T-cell (primary cell): ENCODE data around the gene STYK1. TPM values are rescaled to one million over a fixed set of nuclear protein-coding genes. Genes with fewer than 3 reads are reported as not detected.

Source experiments
- ATAC-seq, 4 experiments: fragments of 200-7000 bp in 3 of 4; fragments of 150-1000 bp in 1 of 4; cut with Tn5 transposase; replicated peaks in 1 of 4; 1 replicate in 3 of 4; 2 replicates in 1 of 4; pipeline ENCODE4 v1.10.0; 2021; ENCODE audit warnings: moderate library complexity in 3 of 4, mild to moderate bottlenecking in 2 of 4, moderate number of reproducible peaks in 1 of 4
- CTCF ChIA-PET, 2 donors: fragments of 300-600 bp; sonication (Branson Sonifier 250); formaldehyde crosslinking; loops; one replicate each; lab custom pipeline; 2022; ENCODE audit warnings: antibody characterized with exemption in 2 of 2; lab: Charles Lee
- POLR2A ChIA-PET, 2 donors: fragments of 300-600 bp; sonication (Branson Sonifier 250); formaldehyde crosslinking; loops; one replicate each; lab custom pipeline; 2022; ENCODE audit warnings: antibody characterized with exemption in 2 of 2; lab: Charles Lee
- DNase-seq, 35 experiments: peaks; one replicate each; pipeline versions ENCODE4 v3.0.0 to v3.0.0-alpha.2; 2013 to 2023
- H3K27ac ChIP-seq: one replicate; pipeline ENCODE4 v1.5.1; 2013; ENCODE audit warnings: low read length
- H3K27me3 ChIP-seq, 2 experiments: replicated peaks in 1 of 2; 1 replicate in 1 of 2; 2 replicates in 1 of 2; pipeline versions ENCODE4 v1.6.1 to v1.7.0; 2013; ENCODE audit warnings: low read length in 1 of 2, mixed read lengths in 1 of 2; ENCODE audit not compliant: control insufficient read depth in 2 of 2, insufficient read depth in 2 of 2; ENCODE audit errors: extremely low read depth in 1 of 2
- H3K36me3 ChIP-seq, 2 donors: 1 replicate in 1 of 2; 2 replicates in 1 of 2; pipeline versions ENCODE4 v1.6.1 to v1.7.0; 2013; ENCODE audit warnings: low read length in 1 of 2; ENCODE audit not compliant: control insufficient read depth in 2 of 2, insufficient read depth in 1 of 2; ENCODE audit errors: extremely low read depth in 1 of 2
- H3K4me1 ChIP-seq, 2 experiments: 1 replicate in 1 of 2; 2 replicates in 1 of 2; pipeline versions ENCODE4 v1.6.1 to v1.7.0; 2013; ENCODE audit warnings: low read length in 2 of 2, mixed read lengths in 1 of 2; ENCODE audit not compliant: insufficient read depth in 2 of 2, control insufficient read depth in 1 of 2; ENCODE audit errors: extremely low read depth in 1 of 2
- H3K4me3 ChIP-seq, 2 donors: 1 replicate in 1 of 2; 2 replicates in 1 of 2; pipeline versions ENCODE4 v1.5.1 to v1.7.0; 2013; ENCODE audit warnings: mild to moderate bottlenecking in 2 of 2, low read length in 1 of 2, moderate library complexity in 1 of 2; ENCODE audit not compliant: control insufficient read depth in 1 of 2; ENCODE audit errors: extremely low read depth in 1 of 2
- H3K9me3 ChIP-seq: 2 replicates; pipeline ENCODE4 v1.7.0; 2013
- H3K27ac Mint-ChIP-seq, 2 donors: one replicate each; pipeline ENCODE4 v1.8.0; 2020 to 2021; ENCODE audit warnings: mild to moderate bottlenecking in 2 of 2, mixed read lengths in 2 of 2
- H3K27me3 Mint-ChIP-seq, 2 donors: one replicate each; pipeline ENCODE4 v1.8.0; 2021 to 2022; ENCODE audit warnings: mixed read lengths in 2 of 2
- H3K36me3 Mint-ChIP-seq: one replicate; pipeline ENCODE4 v1.8.0; 2021; ENCODE audit warnings: mixed read lengths
- H3K4me1 Mint-ChIP-seq, 3 donors: one replicate each; pipeline ENCODE4 v1.8.0; 2020 to 2022; ENCODE audit warnings: mixed read lengths in 3 of 3, mild to moderate bottlenecking in 1 of 3
- H3K4me3 Mint-ChIP-seq, 3 donors: one replicate each; pipeline ENCODE4 v1.8.0; 2020 to 2022; ENCODE audit warnings: mild to moderate bottlenecking in 3 of 3, mixed read lengths in 3 of 3, moderate library complexity in 3 of 3
- H3K9me3 Mint-ChIP-seq, 3 donors: one replicate each; pipeline ENCODE4 v1.8.0; 2020 to 2022; ENCODE audit warnings: mixed read lengths in 3 of 3
- WGBS: methylation state at CpG from one replicate; pipeline ENCODE4 v1.1.5; 2013; ENCODE audit warnings: missing lambda C conversion rate; ENCODE audit not compliant: insufficient coverage; 5-methylcytosine and 5-hydroxymethylcytosine counted together
- total RNA-seq, 35 experiments: library from RNA in 6 of 35; stranded (reverse) in 6 of 35; fragments of 120-200 nt in 1 of 35; gene quantifications; one replicate each; pipeline versions ENCODE4 v1.2.1 to v1.2.4 and lab custom pipeline; 2013 to 2026

The STYK1 gene, protein sequence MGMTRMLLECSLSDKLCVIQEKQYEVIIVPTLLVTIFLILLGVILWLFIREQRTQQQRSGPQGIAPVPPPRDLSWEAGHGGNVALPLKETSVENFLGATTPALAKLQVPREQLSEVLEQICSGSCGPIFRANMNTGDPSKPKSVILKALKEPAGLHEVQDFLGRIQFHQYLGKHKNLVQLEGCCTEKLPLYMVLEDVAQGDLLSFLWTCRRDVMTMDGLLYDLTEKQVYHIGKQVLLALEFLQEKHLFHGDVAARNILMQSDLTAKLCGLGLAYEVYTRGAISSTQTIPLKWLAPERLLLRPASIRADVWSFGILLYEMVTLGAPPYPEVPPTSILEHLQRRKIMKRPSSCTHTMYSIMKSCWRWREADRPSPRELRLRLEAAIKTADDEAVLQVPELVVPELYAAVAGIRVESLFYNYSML
- total RNA-seq (1 to 10 TPM in 1 of 5 donors, under 1 TPM in 4; 0.20 to 1.8 (median 0.39) TPM), total RNA-seq (lab: John Stamatoyannopoulos, UW) (0.05 to 3.2 (median 0.84) reads per million in 29 experiments)
- 1.7 TPM for total RNA-seq (2013)

DNA sequence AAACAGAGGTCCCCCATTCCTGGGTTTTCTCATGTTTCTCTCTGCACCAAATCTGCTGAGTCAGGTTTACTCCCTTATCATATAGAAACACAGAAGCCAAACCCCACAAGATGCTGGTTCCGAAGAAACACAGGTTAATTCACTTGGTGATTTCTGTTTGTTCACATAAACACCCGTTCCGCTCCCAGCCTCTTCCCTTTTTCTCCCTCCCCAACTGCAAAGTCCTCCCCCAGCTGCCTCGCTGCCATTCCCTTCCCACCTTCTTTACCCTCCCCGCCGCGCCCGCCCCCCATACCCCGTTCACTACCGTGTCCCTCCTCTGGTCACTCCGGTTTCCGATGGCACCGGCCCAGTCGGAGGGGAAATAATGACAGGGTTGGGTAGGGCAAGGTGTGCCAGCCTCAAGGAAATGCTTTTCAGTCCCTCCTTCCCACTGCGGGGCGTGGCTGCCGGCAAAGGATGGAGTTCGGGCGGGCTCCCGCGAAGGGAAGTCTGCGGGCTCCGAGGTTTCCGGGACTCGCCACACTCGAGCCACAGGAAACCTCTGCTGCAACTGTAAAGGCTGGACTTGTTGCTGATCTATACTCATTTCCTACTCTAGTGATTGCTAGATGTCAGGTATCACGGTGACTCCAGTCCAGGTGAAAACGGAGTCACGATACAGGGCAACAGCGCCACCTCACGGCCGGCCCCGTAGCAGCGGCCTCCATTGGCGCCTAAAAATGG is at the start of gene STYK1:
Gene STYK1, minus strand, starts transcription at position 394 of the 726 bp plus-strand sequence. CDS start 39,434 bp downstream, outside the sequence.
- no peaks in the 10 kb centered on the region for H3K9me3 Mint-ChIP-seq
- Histone ChIP-seq H3K4me1 (peaks cover 11 to 20% of the 10 kb centered on the region in 2 experiments), H3K27ac (peak within 1 kb of the TSS; percentile 55), H3K4me3 (peak within 1 kb of the TSS; percentile 39 to 42), H3K9me3 (no peaks in the 10 kb centered on the region), H3K27me3 (peaks cover 0 to 8% of the 10 kb centered on the region in 2 experiments), H3K36me3 (no peaks in the 10 kb centered on the region)
- ChIA-PET CTCF (interaction anchor here (0.5 to 1.0 kb wide), 3 partner anchors 12 to 931 kb away, joined by 4 to 6 read pairs (median 4); no protein-coding TSS in a partner anchor), POLR2A (no interaction called here)
- H3K4me1 Mint-ChIP-seq, result peaks cover 25 to 39% (median 38%) of the 10 kb centered on the region in 3 donors
- H3K27me3 Mint-ChIP-seq, result peaks cover 22 to 24% of the 10 kb centered on the region in 2 donors
- WGBS, result 2% methylated on average over 25 of the region's 35 CpGs
- peak within 1 kb of the TSS; percentile 74 to 80 (median 75) for H3K4me3 Mint-ChIP-seq
- peak; percentile 74 to 83 (median 76) for ATAC-seq
- H3K27ac Mint-ChIP-seq, result peak within 1 kb of the TSS; percentile 60 to 70
- DNase-seq, result peak; percentile 32 to 87 (median 66)
- no peaks in the 10 kb centered on the region for H3K36me3 Mint-ChIP-seq

GRCh38 chr12:10722905-10723746 is 49.3 kb upstream of the STYK1 start, which contains the start of gene YBX3:
YBX3 (minus strand) TSS chr12:10723323; CDS start chr12:10723111, 212 bp downstream.
- Mint-ChIP-seq H3K9me3 (no peaks in the 10 kb centered on the region), H3K4me3 (peak within 1 kb of the TSS; percentile 88 to 90 (median 88)), H3K27ac (peak within 1 kb of the TSS; percentile 63 to 80), H3K4me1 (peaks cover 24 to 30% (median 27%) of the 10 kb centered on the region in 3 donors), H3K27me3 (peaks cover 27 to 56% of the 10 kb centered on the region in 2 donors), H3K36me3 (no peaks in the 10 kb centered on the region)
- Histone ChIP-seq H3K4me3 (peak within 1 kb of the TSS; percentile 66 to 91), H3K36me3 (no peaks in the 10 kb centered on the region), H3K9me3 (no peaks in the 10 kb centered on the region), H3K27me3 (peaks cover 0 to 15% of the 10 kb centered on the region in 2 experiments), H3K27ac (peak within 1 kb of the TSS; percentile 80), H3K4me1 (peaks cover 13 to 18% of the 10 kb centered on the region in 2 experiments)
- WGBS, result under 1% methylated on average over 71 of the region's 95 CpGs
- peak in 29 of 35 experiments; percentile 6 to 55 (median 28) for DNase-seq
- POLR2A ChIA-PET, result no interaction called here
- ATAC-seq, result peak; percentile 30 to 54 (median 53)
- CTCF ChIA-PET, result interaction anchor here in 1 of 2 donors (1.8 kb wide), 1 partner anchor 27 kb away, joined by 8 read pairs; no protein-coding TSS in a partner anchor

DNA sequence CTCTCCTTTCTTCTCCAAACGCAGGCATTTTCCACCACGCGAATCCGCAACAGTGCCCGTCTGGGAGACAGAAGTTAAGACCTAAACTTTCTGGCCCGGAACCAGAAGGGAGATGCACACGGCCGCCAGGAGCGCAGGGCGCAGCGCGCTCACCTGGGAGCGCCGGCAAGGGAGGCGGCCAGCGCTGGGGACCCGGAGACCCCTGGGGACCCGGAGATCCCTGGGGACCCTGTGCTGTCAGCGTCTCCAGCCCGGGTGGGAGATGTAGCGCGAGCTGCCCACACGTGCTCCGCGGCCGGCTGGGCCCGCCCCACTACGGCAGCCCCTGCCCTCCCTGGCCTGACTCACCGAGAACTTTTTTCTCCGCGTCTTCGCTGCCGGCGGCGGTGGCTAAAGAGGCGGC is 48.7 kb upstream of the STYK1 start:
- H3K4me3 Mint-ChIP-seq, result peak overlapping the region; percentile 88 to 90 (median 88)
- no peaks in the 10 kb centered on the region for H3K9me3 Mint-ChIP-seq
- ChIA-PET CTCF (no interaction called here), POLR2A (interaction anchor here in 1 of 2 donors (0.7 kb wide), 1 partner anchor 108 kb away, joined by 4 read pairs; no protein-coding TSS in a partner anchor)
- H3K27ac Mint-ChIP-seq, result peak overlapping the region; percentile 63 to 80
- Histone ChIP-seq H3K27ac (peak overlapping the region; percentile 80), H3K9me3 (no peaks in the 10 kb centered on the region), H3K4me1 (peaks cover 13 to 18% of the 10 kb centered on the region in 2 experiments), H3K4me3 (peak overlapping the region; percentile 66 to 91), H3K36me3 (no peaks in the 10 kb centered on the region), H3K27me3 (peaks cover 0 to 11% of the 10 kb centered on the region in 2 experiments)
- no peaks in the 10 kb centered on the region for H3K36me3 Mint-ChIP-seq
- WGBS, result under 1% methylated on average over 36 of the region's 36 CpGs
- peaks cover 24 to 30% (median 27%) of the 10 kb centered on the region in 3 donors for H3K4me1 Mint-ChIP-seq
- ATAC-seq (peak; percentile 51 to 69 (median 63)), DNase-seq (peak in 33 of 35 experiments; percentile 6 to 67 (median 28))
- peaks cover 26 to 55% of the 10 kb centered on the region in 2 donors for H3K27me3 Mint-ChIP-seq

GRCh38 chr12:10721651-10722501 is 48.0 kb upstream of the STYK1 start:
- WGBS, result 2% methylated on average over 23 of the region's 26 CpGs
- Histone ChIP-seq H3K36me3 (no peaks in the 10 kb centered on the region), H3K4me1 (peaks cover 13 to 18% of the 10 kb centered on the region in 2 experiments), H3K27me3 (peaks cover 0 to 11% of the 10 kb centered on the region in 2 experiments), H3K27ac (peak overlapping the region; percentile 80), H3K9me3 (no peaks in the 10 kb centered on the region), H3K4me3 (peak overlapping the region; percentile 66 to 91)
- Mint-ChIP-seq H3K27me3 (peaks cover 29 to 56% of the 10 kb centered on the region in 2 donors), H3K4me1 (peaks cover 24 to 32% (median 27%) of the 10 kb centered on the region in 3 donors), H3K27ac (peak overlapping the region; percentile 63 to 80), H3K36me3 (no peaks in the 10 kb centered on the region), H3K4me3 (peak overlapping the region; percentile 88 to 90 (median 88)), H3K9me3 (no peaks in the 10 kb centered on the region)
- ATAC-seq, result peak; percentile 33 to 79 (median 51)
- POLR2A ChIA-PET, result interaction anchor here in 1 of 2 donors (0.7 kb wide), 1 partner anchor 107 kb away, joined by 4 read pairs; no protein-coding TSS in a partner anchor
- CTCF ChIA-PET, result no interaction called here
- peak; percentile 8 to 86 (median 59) for DNase-seq
